Esophagus muscularis mucosa (tissue), 4 donors: ENCODE data around the gene ACAP3. TPM values are rescaled to one million over a fixed set of nuclear protein-coding genes. Genes with fewer than 3 reads are reported as not detected.

Experiments
- DNase-seq: peaks from one replicate; pipeline ENCODE4 v3.0.0-alpha.2; 2017; ENCODE audit errors: extremely low spot score
- H3K27ac ChIP-seq, 4 donors: fragments of 200-600 bp; sonication (generic); replicated peaks in 1 of 4; 1 replicate in 3 of 4; 2 replicates in 1 of 4; pipeline ENCODE4 v1.5.1; 2016 to 2019; ENCODE audit warnings: mild to moderate bottlenecking in 1 of 4
- H3K27me3 ChIP-seq, 4 donors: fragments of 200-600 bp; sonication (generic); one replicate each; pipeline versions ENCODE4 v1.5.1 to v1.6.0; 2016 to 2019
- H3K36me3 ChIP-seq, 4 donors: fragments of 200-600 bp; sonication (generic); one replicate each; pipeline ENCODE4 v1.5.1; 2016 to 2019
- H3K4me1 ChIP-seq, 4 donors: fragments of 200-600 bp; sonication (generic); one replicate each; pipeline ENCODE4 v1.5.1; 2016 to 2019
- H3K4me3 ChIP-seq, 4 donors: fragments of 200-600 bp; sonication (generic); 1 replicate in 2 of 4; 2 replicates in 2 of 4; pipeline ENCODE4 v1.5.1; 2016 to 2019; ENCODE audit warnings: mild to moderate bottlenecking in 4 of 4, moderate library complexity in 1 of 4
- H3K9me3 ChIP-seq, 4 donors: fragments of 200-600 bp; sonication (generic); 1 replicate in 3 of 4; 2 replicates in 1 of 4; pipeline ENCODE4 v1.5.1; 2016 to 2019
- EP300 ChIP-seq: sonication (generic); formaldehyde crosslinking; IDR thresholded peaks from one replicate; pipeline ENCODE4 v1.6.1; 2017; ENCODE audit warnings: antibody characterized with exemption
- POLR2A ChIP-seq: fragments of 450-650 bp; IDR thresholded peaks from one replicate; pipeline ENCODE4 v1.6.1; 2017; ENCODE audit warnings: antibody characterized with exemption, moderate library complexity, mild to moderate bottlenecking, low read depth
- POLR2AphosphoS5 ChIP-seq, 2 donors: sonication (generic); formaldehyde crosslinking; IDR thresholded peaks; one replicate each; pipeline ENCODE4 v1.6.1; 2017; ENCODE audit warnings: antibody characterized with exemption in 2 of 2
- WGBS: methylation state at CpG from one replicate; pipeline ENCODE4 v1.1.5; 2018; 5-methylcytosine and 5-hydroxymethylcytosine counted together
- intact Hi-C: fragments of 100-400 bp; cut with DNase I; formaldehyde crosslinking; loops from one replicate; pipeline ENCODE4 v1.15.1; 2023
- total RNA-seq, 4 donors: library from RNA; depleted of rRNA; stranded (reverse); fragments of >200 nt; gene quantifications; one replicate each; pipeline versions ENCODE4 v1.1.0 to v1.2.1, GENCODE V29; 2016
- TF ChIP-seq, protein P1 (sequence below), 3 experiments: fragments of 200-600 bp in 2 of 3; fragments of 450-650 bp in 1 of 3; sonication (generic) in 2 of 3; IDR thresholded peaks; one replicate each; pipeline ENCODE4 v1.5.1; 2017 to 2019; ENCODE audit warnings: antibody characterized with exemption in 3 of 3, mild to moderate bottlenecking in 2 of 3, moderate library complexity in 1 of 3

ACAP3 gene
- total RNA-seq, 4 donors from 2014 or later: 34.8 to 63.2 (median 47.4) TPM

DNA sequence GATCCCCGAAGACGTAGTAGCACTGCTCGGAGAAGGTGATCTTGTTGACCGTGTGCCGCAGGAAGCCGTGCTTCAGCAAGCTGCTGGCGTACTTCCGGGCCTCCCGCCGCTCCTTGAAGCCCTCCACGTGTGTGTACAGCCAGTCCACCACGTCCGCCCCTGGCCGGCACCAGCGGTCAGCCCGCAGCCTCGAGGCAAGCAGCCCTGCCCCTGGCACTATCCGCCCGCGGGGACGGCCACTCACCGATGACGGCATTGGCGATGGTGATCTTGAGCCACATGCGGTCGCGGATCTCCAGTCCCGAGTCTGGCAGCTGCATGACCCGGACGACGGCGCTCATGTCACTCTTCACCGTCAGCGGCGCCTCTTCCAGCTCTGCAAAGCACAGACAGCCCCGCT lies 30.5 kb upstream of the ACAP3 start:
- Histone ChIP-seq H3K4me3 (no peak overlapping the region), H3K27me3 (no peaks in the 10 kb centered on the region), H3K9me3 (no peaks in the 10 kb centered on the region), H3K27ac (no peak overlapping the region), H3K36me3 (peaks cover 27 to 74% (median 68%) of the 10 kb centered on the region in 4 donors), H3K4me1 (peaks cover 0 to 11% (median 3%) of the 10 kb centered on the region in 4 donors)
- no peak for DNase-seq
- WGBS: no CpG with 5 or more reads among the region's 36 CpGs
- intact Hi-C loops: no loop called here
- TF ChIP-seq POLR2A (no peak), EP300 (no peak), POLR2AphosphoS5 (IDR thresholded peaks at IDR 0.05) (no peak)
- TF ChIP-seq, protein P1, sequence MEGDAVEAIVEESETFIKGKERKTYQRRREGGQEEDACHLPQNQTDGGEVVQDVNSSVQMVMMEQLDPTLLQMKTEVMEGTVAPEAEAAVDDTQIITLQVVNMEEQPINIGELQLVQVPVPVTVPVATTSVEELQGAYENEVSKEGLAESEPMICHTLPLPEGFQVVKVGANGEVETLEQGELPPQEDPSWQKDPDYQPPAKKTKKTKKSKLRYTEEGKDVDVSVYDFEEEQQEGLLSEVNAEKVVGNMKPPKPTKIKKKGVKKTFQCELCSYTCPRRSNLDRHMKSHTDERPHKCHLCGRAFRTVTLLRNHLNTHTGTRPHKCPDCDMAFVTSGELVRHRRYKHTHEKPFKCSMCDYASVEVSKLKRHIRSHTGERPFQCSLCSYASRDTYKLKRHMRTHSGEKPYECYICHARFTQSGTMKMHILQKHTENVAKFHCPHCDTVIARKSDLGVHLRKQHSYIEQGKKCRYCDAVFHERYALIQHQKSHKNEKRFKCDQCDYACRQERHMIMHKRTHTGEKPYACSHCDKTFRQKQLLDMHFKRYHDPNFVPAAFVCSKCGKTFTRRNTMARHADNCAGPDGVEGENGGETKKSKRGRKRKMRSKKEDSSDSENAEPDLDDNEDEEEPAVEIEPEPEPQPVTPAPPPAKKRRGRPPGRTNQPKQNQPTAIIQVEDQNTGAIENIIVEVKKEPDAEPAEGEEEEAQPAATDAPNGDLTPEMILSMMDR (IDR thresholded peaks at IDR 0.05): no peak

DNA sequence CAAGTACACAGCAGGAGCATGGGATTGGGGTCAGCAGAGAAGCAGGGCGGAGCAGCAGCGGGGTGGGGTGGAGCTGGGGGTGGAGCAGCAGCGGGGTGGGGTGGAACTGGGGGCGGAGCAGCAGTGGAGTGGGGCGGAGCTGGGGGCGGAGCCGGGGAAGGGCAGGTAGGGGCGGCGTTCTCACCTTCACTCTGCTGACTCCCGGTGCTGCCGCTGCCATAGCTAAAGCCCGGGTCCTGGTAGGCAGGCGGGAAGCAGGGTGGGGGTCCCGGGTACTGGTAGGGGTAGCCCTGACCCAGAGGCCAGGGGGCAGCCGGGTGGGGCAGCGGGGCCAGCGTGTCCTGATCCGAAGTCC lies 30.0 kb upstream of the ACAP3 start:
- no peak for DNase-seq
- Histone ChIP-seq H3K36me3 (peaks cover 27 to 74% (median 68%) of the 10 kb centered on the region in 4 donors), H3K27me3 (no peaks in the 10 kb centered on the region), H3K4me3 (no peak overlapping the region), H3K4me1 (peaks cover 0 to 9% (median 3%) of the 10 kb centered on the region in 4 donors), H3K27ac (no peak overlapping the region), H3K9me3 (no peaks in the 10 kb centered on the region)
- TF ChIP-seq POLR2A (no peak), POLR2AphosphoS5 (IDR thresholded peaks at IDR 0.05) (no peak), EP300 (no peak)
- TF ChIP-seq, protein P1 (IDR thresholded peaks at IDR 0.05): no peak
- WGBS: 86% methylated on average over 9 of the region's 18 CpGs
- intact Hi-C loops: no loop called here

DNA sequence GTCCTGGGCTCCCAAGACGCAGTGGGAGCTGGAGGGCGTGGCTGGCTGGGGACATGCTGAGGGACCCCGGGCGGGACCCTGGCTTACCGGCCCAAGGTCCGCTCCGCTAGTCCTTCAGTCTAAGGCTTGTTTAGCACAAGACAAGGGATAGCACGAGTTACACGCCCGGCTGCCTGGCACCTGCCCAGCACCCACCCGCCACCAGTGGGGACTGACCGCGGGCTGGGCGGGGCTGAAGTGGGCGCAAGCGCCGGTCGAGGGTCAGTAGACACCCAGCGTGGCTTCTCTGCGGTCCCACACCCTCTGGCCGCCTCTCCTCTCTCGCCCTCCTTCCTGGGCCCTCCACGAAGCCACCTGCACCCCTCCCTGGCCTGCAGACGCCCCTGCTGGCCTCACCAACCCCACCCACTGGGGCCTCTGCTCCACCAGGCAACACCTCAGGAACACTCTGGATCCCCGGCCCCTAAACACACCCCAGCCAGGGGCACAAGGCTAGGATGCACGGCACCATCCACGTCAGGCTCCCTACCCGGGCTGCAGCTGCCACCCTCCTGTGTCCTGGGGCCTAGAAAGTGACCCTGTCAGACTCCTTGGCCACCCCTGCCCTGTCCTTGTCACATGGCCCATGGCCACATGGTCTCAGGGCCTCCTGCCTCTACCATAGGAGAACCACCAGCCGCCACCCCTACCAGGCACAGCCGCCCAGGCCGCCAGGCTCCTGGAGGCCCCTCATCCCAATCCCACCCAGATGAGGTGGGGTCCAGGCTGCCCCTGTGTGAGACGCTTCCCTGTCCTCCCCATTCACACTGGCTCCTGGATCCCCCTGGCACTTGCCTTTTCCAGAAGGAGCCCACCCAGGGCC lies 29.4 kb upstream of the ACAP3 start:
- H3K36me3 ChIP-seq: peaks cover 27 to 71% (median 66%) of the 10 kb centered on the region in 4 donors
- DNase-seq: no peak
- no peaks in the 10 kb centered on the region for H3K27me3 ChIP-seq
- TF ChIP-seq, protein P1 (IDR thresholded peaks at IDR 0.05): no peak
- TF ChIP-seq POLR2AphosphoS5 (IDR thresholded peaks at IDR 0.05) (no peak), POLR2A (no peak), EP300 (no peak)
- 96% methylated on average over 16 of the region's 32 CpGs for WGBS
- H3K4me1 ChIP-seq: peaks cover 0 to 9% (median 3%) of the 10 kb centered on the region in 4 donors
- H3K4me3 ChIP-seq: no peak overlapping the region
- intact Hi-C loops: no loop called here
- H3K27ac ChIP-seq: no peak overlapping the region
- no peaks in the 10 kb centered on the region for H3K9me3 ChIP-seq

DNA sequence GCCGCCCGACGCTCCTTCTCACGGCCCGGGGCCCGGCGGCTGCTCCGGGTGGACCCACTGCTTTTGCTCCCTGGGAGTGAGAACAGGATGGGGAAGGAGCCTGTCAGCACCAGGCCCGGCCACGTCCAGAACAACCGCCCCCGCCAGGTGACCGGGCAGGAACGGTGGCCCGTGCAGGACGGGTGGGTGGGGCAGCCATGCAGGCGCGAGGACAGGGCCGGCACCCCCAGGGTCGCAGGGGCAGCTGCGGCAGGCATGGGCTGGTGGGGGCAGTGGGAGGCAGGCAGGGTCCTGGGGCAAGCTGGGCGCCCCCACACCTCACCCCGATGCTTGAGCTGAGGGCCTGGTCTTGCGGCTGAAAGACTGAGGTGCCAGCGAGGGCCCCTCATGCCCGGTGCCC lies 28.7 kb upstream of the ACAP3 start:
- Histone ChIP-seq H3K4me1 (peaks cover 0 to 10% (median 3%) of the 10 kb centered on the region in 4 donors), H3K36me3 (peaks cover 27 to 64% (median 59%) of the 10 kb centered on the region in 4 donors), H3K9me3 (no peaks in the 10 kb centered on the region), H3K4me3 (no peak overlapping the region), H3K27ac (no peak overlapping the region), H3K27me3 (no peaks in the 10 kb centered on the region)
- intact Hi-C loops: no loop called here
- TF ChIP-seq, protein P1 (IDR thresholded peaks at IDR 0.05): no peak
- TF ChIP-seq POLR2A (no peak), POLR2AphosphoS5 (IDR thresholded peaks at IDR 0.05) (no peak), EP300 (no peak)
- WGBS: 97% methylated on average over 11 of the region's 26 CpGs
- no peak for DNase-seq
